Stomach (tissue), 9 donors: Measurements from ENCODE around the gene SULT6B1. TPM values are rescaled to one million over a fixed set of nuclear protein-coding genes. Genes with fewer than 3 reads are reported as not detected.
A peak's percentile ranks its signal among the peaks of the same experiment; 100 is the strongest.

Experiments used
- DNase-seq, 2 donors: peaks; one replicate each; pipeline versions ENCODE4 v3.0.0 to v3.0.0-alpha.2; 2013 to 2019
- H3K27ac ChIP-seq, 5 donors: fragments of 200-600 bp in 4 of 5; sonication (generic) in 4 of 5; one replicate each; pipeline ENCODE4 v1.5.1; 2013 to 2019; ENCODE audit warnings: mild to moderate bottlenecking in 1 of 5, moderate library complexity in 1 of 5
- H3K27me3 ChIP-seq, 3 donors: fragments of 200-600 bp; sonication (generic); one replicate each; pipeline ENCODE4 v1.5.1; 2017 to 2019; ENCODE audit warnings: mixed run types in 1 of 3
- H3K36me3 ChIP-seq, 4 donors: fragments of 200-600 bp; sonication (generic); 1 replicate in 3 of 4; 2 replicates in 1 of 4; pipeline ENCODE4 v1.5.1; 2016 to 2019
- H3K4me1 ChIP-seq, 4 donors: fragments of 200-600 bp; sonication (generic); one replicate each; pipeline ENCODE4 v1.5.1; 2016 to 2019
- H3K4me3 ChIP-seq, 4 donors: fragments of 200-600 bp; sonication (generic) in 3 of 4; one replicate each; pipeline ENCODE4 v1.5.1; 2016 to 2019; ENCODE audit warnings: mild to moderate bottlenecking in 1 of 4
- H3K9me3 ChIP-seq, 4 donors: fragments of 200-600 bp; sonication (generic); one replicate each; pipeline ENCODE4 v1.5.1; 2016 to 2019
- EP300 ChIP-seq: sonication (generic); formaldehyde crosslinking; IDR thresholded peaks from one replicate; pipeline ENCODE4 v1.6.1; 2017; ENCODE audit warnings: antibody characterized with exemption
- POLR2A ChIP-seq, 4 donors: fragments of 450-650 bp; IDR thresholded peaks; one replicate each; pipeline ENCODE4 v1.6.1; 2016; ENCODE audit warnings: antibody characterized with exemption in 4 of 4, control low read depth in 2 of 4, mild to moderate bottlenecking in 1 of 4, moderate library complexity in 1 of 4
- POLR2AphosphoS5 ChIP-seq, 3 donors: sonication (generic); formaldehyde crosslinking; IDR thresholded peaks; one replicate each; pipeline ENCODE4 v1.6.1; 2016; ENCODE audit warnings: antibody characterized with exemption in 3 of 3
- WGBS, 5 donors: extraction: QIAGEN DNeasy Blood & Tissue Kit in 3 of 5; methylation state at CpG; one replicate each; pipeline versions ENCODE4 v1.1.5 to v1.1.7; 2013 to 2018; 5-methylcytosine and 5-hydroxymethylcytosine counted together
- intact Hi-C: fragments of 100-400 bp; cut with DNase I; formaldehyde crosslinking; loops from one replicate; pipeline ENCODE4 v1.15.1; 2023; ENCODE audit warnings: low total_unique reads
- polyA plus RNA-seq, 3 donors: library from polyadenylated mRNA; stranded (reverse); fragments of 200-250 nt; gene quantifications; one replicate each; pipeline ENCODE4 v1.2.3, GENCODE V29; 2013
- total RNA-seq, 5 donors: library from RNA; depleted of rRNA; stranded (reverse); fragments of >200 nt; gene quantifications; one replicate each; pipeline versions ENCODE4 v1.1.0 to v1.2.3, GENCODE V29; 2014 to 2016
- TF ChIP-seq, protein P1 (sequence below), 7 experiments: fragments of 450-650 bp in 4 of 7; fragments of 200-600 bp in 3 of 7; sonication (generic) in 3 of 7; IDR thresholded peaks; one replicate each; pipeline ENCODE4 v1.5.1; 2016 to 2019; ENCODE audit warnings: antibody characterized with exemption in 7 of 7, control low read depth in 2 of 7, mild to moderate bottlenecking in 1 of 7
- donor health status: healthy with polysubstance abuse.
- donor health status: Bipolar disorder and iron deficiency.
- donor health status: healthy.

Gene SULT6B1
- total and polyA plus RNA-seq, 8 donors: not detected

DNA sequence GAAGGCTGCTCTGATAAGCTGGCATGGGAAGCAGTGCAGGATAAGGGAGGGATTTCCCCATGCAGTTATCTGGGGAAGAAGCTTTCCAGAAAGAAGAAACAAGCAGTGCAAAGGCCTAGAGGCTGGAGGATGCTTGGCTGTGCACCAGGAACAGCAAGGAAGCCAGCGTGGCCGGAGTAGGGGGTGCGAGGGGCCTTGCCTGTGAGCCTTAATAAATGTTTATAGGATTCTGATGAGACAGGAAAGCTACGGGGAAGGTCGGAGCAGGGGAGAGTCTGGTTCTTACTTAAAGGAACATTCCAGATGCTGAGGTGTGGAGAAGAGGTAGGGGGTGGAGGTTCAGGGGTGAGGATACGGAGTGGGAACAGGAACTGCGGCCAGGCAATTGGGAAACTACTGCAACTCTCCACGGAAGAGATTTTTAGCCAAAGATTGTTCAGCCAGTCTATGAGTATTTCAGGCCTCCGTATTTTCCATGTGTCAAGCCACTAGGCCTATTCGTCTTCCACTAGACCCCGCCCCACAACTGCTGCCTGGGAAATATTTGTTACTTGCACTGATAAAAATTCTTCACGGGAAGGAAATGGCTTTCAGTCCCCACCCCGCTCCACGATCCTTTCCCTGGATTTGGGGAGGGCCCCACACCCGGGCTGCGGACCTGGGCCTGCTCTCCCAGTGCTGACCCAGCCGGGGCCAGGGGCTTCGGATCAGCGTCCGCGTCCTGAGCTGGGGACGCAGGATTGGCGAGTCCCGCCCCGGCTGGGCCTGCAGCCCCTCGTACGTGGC, 32.2 kb downstream of the SULT6B1 start:
- Histone ChIP-seq H3K27me3 (no peaks in the 10 kb centered on the region), H3K9me3 (no peaks in the 10 kb centered on the region), H3K4me1 (peaks cover 10 to 38% (median 28%) of the 10 kb centered on the region in 4 donors), H3K27ac (peak overlapping the region; percentile 80 to 94 (median 91)), H3K36me3 (peaks cover 0 to 11% (median 0%) of the 10 kb centered on the region in 4 donors), H3K4me3 (peak overlapping the region; percentile 76 to 97 (median 90))
- 0 to 2% (median 1%) methylated on average over 26 to 27 of the region's 27 CpGs for WGBS, 5 donors
- intact Hi-C loops: no loop called here
- DNase-seq: peak; percentile 38 to 84
- TF ChIP-seq POLR2AphosphoS5 (IDR thresholded peaks at IDR 0.05): peak in 1 of 3 donors; percentile 39
- TF ChIP-seq EP300: no peak

DNA sequence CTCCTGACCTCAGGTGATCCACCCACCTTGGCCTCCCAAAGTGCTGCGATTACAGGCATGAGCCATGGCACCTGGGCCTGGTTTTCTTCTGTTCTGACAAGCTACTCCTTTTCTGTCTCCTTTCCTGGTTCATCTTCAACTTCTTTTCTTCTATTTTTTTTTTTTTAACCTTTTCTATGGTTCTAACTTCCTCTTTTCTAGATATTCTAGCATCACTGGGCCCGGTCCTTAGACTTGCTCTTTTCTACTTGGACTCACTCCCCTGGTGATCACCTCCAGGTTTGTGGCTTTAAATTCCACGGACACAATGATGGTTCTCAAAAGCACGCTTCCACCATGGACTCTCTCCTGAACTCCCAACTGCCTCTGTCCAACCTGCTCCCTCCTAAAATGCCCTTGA, 33.7 kb downstream of the SULT6B1 start:
- Histone ChIP-seq H3K4me1 (peaks cover 10 to 48% (median 34%) of the 10 kb centered on the region in 4 donors), H3K9me3 (no peaks in the 10 kb centered on the region), H3K36me3 (peaks cover 0 to 11% (median 0%) of the 10 kb centered on the region in 4 donors), H3K4me3 (no peak overlapping the region), H3K27me3 (no peaks in the 10 kb centered on the region), H3K27ac (no peak overlapping the region)
- TF ChIP-seq, protein P1, sequence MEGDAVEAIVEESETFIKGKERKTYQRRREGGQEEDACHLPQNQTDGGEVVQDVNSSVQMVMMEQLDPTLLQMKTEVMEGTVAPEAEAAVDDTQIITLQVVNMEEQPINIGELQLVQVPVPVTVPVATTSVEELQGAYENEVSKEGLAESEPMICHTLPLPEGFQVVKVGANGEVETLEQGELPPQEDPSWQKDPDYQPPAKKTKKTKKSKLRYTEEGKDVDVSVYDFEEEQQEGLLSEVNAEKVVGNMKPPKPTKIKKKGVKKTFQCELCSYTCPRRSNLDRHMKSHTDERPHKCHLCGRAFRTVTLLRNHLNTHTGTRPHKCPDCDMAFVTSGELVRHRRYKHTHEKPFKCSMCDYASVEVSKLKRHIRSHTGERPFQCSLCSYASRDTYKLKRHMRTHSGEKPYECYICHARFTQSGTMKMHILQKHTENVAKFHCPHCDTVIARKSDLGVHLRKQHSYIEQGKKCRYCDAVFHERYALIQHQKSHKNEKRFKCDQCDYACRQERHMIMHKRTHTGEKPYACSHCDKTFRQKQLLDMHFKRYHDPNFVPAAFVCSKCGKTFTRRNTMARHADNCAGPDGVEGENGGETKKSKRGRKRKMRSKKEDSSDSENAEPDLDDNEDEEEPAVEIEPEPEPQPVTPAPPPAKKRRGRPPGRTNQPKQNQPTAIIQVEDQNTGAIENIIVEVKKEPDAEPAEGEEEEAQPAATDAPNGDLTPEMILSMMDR (IDR thresholded peaks at IDR 0.05): no peak
- TF ChIP-seq POLR2A (IDR thresholded peaks at IDR 0.05): no peak
- no peak for TF ChIP-seq EP300
- no peak for TF ChIP-seq POLR2AphosphoS5 (IDR thresholded peaks at IDR 0.05)
- no peak for DNase-seq
- intact Hi-C loops: no loop called here
- 86 to 96% (median 95%) methylated on average over 4 of the region's 4 CpGs for whole genome bisulfite sequencing, 5 donors

- no peak for TF ChIP-seq POLR2A (IDR thresholded peaks at IDR 0.05)
- TF ChIP-seq POLR2AphosphoS5 (IDR thresholded peaks at IDR 0.05): no peak
- TF ChIP-seq EP300: no peak
- intact Hi-C loops: no loop called here
- 89 to 98% (median 90%) methylated on average over 5 of the region's 5 CpGs for WGBS, 5 donors
- DNase-seq: no peak
- Histone ChIP-seq H3K36me3 (peaks cover 0 to 20% (median 4%) of the 10 kb centered on the region in 4 donors), H3K4me1 (peaks cover 10 to 55% (median 37%) of the 10 kb centered on the region in 4 donors), H3K9me3 (no peaks in the 10 kb centered on the region), H3K4me3 (no peak overlapping the region), H3K27me3 (no peaks in the 10 kb centered on the region), H3K27ac (no peak overlapping the region)
Measured at GRCh38 chr2:37153224-37153623, 35.2 kb downstream of the SULT6B1 start.

GRCh38 chr2:37149626-37150322, 38.7 kb downstream of the SULT6B1 start:
- intact Hi-C loops: no loop called here
- WGBS, 5 donors: 16 to 32% (median 30%) methylated on average over 6 of the region's 6 CpGs
- TF ChIP-seq POLR2AphosphoS5 (IDR thresholded peaks at IDR 0.05) (no peak), POLR2A (IDR thresholded peaks at IDR 0.05) (no peak), EP300 (no peak)
- TF ChIP-seq, protein P1 (IDR thresholded peaks at IDR 0.05): no peak
- H3K27ac ChIP-seq: no peak overlapping the region
- H3K9me3 ChIP-seq: no peaks in the 10 kb centered on the region
- no peaks in the 10 kb centered on the region for H3K27me3 ChIP-seq
- H3K4me3 ChIP-seq: no peak overlapping the region
- peaks cover 0 to 32% (median 17%) of the 10 kb centered on the region in 4 donors for H3K4me1 ChIP-seq
- peaks cover 21 to 54% (median 39%) of the 10 kb centered on the region in 4 donors for H3K36me3 ChIP-seq
- peak in 1 of 2 donors; percentile 41 for DNase-seq

DNA sequence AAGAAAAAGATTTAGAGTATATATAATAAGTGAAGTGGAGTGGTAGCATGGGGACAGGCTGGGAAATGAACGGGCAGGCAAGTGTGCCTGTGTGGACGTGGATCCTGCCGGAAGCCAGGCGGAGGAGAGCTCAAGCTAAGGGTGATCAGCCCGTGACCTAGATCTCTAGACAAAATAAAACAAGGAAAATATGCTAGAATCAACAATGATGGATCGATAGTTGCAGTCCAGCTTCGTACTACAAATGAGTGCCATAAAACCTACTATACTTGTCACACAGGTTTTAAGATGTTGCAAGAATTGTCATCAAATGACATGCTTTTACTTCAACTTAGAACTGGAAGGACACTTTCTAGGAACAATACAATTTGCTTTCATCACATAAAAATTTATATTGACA, 40.1 kb downstream of the SULT6B1 start:
- TF ChIP-seq, protein P1 (IDR thresholded peaks at IDR 0.05): no peak
- TF ChIP-seq EP300 (no peak), POLR2AphosphoS5 (IDR thresholded peaks at IDR 0.05) (no peak), POLR2A (IDR thresholded peaks at IDR 0.05) (no peak)
- intact Hi-C loops: no loop called here
- no peaks in the 10 kb centered on the region for H3K27me3 ChIP-seq
- H3K9me3 ChIP-seq: no peaks in the 10 kb centered on the region
- H3K36me3 ChIP-seq: peaks cover 29 to 69% (median 53%) of the 10 kb centered on the region in 4 donors
- peak in 1 of 2 donors; percentile 21 for DNase-seq
- WGBS, 5 donors: 84 to 97% (median 95%) methylated on average over 7 of the region's 7 CpGs
- no peak overlapping the region for H3K27ac ChIP-seq
- H3K4me1 ChIP-seq: peaks cover 0 to 27% (median 12%) of the 10 kb centered on the region in 4 donors
- no peak overlapping the region for H3K4me3 ChIP-seq
